GM12874 (cell line): ENCODE results near the gene BIRC6.

ENCODE experiments used
- TF ChIP-seq, protein P1 (sequence below): IDR thresholded peaks from 2 replicates; pipeline ENCODE4 v1.5.1; 2011; ENCODE audit warnings: low read depth, mild to moderate bottlenecking, control low read depth, low read length, moderate library complexity; ENCODE audit not compliant: insufficient read depth

BIRC6 gene

GRCh38 chr2:32358111-32358482 lies 1.3 kb downstream of the BIRC6 start:
- TF ChIP-seq, protein P1, sequence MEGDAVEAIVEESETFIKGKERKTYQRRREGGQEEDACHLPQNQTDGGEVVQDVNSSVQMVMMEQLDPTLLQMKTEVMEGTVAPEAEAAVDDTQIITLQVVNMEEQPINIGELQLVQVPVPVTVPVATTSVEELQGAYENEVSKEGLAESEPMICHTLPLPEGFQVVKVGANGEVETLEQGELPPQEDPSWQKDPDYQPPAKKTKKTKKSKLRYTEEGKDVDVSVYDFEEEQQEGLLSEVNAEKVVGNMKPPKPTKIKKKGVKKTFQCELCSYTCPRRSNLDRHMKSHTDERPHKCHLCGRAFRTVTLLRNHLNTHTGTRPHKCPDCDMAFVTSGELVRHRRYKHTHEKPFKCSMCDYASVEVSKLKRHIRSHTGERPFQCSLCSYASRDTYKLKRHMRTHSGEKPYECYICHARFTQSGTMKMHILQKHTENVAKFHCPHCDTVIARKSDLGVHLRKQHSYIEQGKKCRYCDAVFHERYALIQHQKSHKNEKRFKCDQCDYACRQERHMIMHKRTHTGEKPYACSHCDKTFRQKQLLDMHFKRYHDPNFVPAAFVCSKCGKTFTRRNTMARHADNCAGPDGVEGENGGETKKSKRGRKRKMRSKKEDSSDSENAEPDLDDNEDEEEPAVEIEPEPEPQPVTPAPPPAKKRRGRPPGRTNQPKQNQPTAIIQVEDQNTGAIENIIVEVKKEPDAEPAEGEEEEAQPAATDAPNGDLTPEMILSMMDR = no peak

GRCh38 chr2:32360416-32360815 lies 3.6 kb downstream of the BIRC6 start:
- TF ChIP-seq, protein P1 = no peak

- TF ChIP-seq, protein P1 = no peak
Observed at GRCh38 chr2:32363597-32363996, 6.8 kb downstream of the BIRC6 start.

DNA sequence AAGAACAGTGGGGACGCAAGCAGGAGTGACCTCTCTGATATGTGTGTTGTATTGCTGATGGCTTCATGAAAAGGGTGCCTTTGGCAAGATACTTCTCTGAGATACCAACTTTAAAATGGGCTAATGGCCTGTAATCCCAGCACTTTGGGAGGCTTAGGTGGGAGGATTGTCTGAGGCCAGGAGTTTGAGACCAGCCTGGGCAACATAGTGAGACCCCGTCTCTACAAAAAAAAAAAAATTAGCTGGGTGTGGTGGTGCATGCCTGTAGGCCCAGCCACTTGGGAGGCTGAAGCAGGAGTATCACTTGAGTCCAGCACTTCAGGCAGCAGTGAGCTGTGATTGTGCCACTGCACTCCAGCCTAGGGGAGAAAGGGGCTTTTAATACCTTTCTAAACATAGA lies 9.8 kb downstream of the BIRC6 start:
- TF ChIP-seq, protein P1 = no peak

GRCh38 chr2:32369222-32369621 lies 12.4 kb downstream of the BIRC6 start:
- TF ChIP-seq, protein P1 = no peak

DNA sequence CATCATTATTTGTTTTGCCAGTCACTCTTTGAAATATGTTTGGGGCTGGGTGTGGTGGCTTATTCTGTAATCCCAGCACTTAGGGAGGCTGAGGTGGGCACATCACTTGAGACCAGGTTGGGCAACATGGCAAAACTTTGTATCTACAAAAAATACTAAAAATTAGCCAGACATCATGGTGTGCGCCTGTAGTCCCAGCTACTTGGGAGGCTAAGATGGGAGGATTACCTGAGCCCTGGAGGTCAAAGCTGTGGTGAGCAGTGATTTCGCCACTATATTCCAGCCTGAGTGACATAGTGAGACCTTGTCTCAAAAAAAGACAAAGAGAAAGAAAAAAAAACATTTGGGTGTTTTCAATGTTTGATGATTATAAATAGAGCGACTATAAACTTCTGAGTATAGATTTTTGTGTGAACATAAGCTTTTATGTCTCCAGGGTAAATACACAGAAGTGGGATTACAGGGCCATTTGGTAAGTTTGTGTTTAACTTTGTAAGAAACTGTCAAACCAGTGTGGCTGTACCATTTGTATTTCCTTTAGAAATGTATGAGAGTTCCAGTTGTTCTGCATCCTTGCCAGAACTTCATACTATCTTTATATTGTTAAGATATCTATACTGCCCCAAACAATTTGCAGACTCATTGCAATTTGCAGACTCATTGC lies 15.8 kb downstream of the BIRC6 start:
- TF ChIP-seq, protein P1 = no peak

DNA sequence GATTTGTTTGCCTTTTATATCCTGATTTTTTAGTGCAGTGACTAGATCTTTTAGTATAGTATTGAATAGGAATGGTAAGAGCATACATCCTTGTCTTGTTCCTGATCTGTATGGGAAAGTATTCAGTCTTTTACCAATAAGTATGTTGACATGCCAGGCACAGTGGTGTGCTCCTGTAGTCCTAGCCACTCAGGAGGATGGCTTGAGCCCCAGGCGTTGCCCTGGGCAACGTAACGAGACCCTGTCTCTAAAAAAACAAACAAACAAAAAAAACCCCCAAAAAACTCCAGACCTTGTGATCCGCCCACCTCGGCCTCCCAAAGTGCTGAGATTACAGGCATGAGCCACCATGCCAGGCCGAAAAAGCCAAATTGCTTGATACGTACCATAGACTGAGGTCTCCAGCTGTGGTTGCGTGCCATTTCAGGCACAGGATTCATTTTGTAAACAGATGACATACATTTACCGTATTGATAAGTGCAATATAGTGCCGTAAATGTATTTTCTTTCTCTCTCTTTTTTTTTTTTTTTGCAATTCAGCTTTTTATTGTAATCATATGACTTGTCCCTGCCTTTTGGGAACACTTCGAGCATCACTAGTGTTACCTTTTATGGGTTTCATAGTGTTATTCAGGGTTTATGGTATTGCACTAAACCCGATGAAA lies 18.5 kb downstream of the BIRC6 start:
- TF ChIP-seq, protein P1 = no peak
